Parathyroid adenoma (tissue), 2 donors: ENCODE results near the gene SUGP1.

ENCODE experiments used
- H2AFZ ChIP-seq: fragments of 300-600 bp; sonication (generic); one replicate; pipeline ENCODE4 v1.7.0; 2017; ENCODE audit warnings: antibody characterized with exemption, mild to moderate bottlenecking
- H3K27ac ChIP-seq: fragments of 300-600 bp; sonication (generic); one replicate; pipeline ENCODE4 v1.7.0; 2017
- H3K27me3 ChIP-seq: fragments of 300-600 bp; sonication (generic); one replicate; pipeline ENCODE4 v1.7.0; 2017; ENCODE audit warnings: low read length; ENCODE audit not compliant: control insufficient read depth, insufficient read depth
- H3K36me3 ChIP-seq: fragments of 300-600 bp; sonication (generic); one replicate; pipeline ENCODE4 v1.7.0; 2017; ENCODE audit warnings: low read length; ENCODE audit not compliant: control insufficient read depth, insufficient read depth
- H3K4me1 ChIP-seq: fragments of 300-600 bp; sonication (generic); one replicate; pipeline ENCODE4 v1.7.0; 2017; ENCODE audit warnings: control low read depth
- H3K4me2 ChIP-seq: fragments of 300-600 bp; sonication (generic); one replicate; pipeline ENCODE4 v1.7.0; 2017; ENCODE audit warnings: low read length
- H3K4me3 ChIP-seq: fragments of 300-600 bp; sonication (generic); one replicate; pipeline ENCODE4 v1.7.0; 2017; ENCODE audit warnings: low read depth, low read length
- H3K79me2 ChIP-seq: fragments of 300-600 bp; sonication (generic); one replicate; pipeline ENCODE4 v1.7.0; 2017; ENCODE audit warnings: control low read depth
- H3K9ac ChIP-seq: fragments of 300-600 bp; sonication (generic); one replicate; pipeline ENCODE4 v1.7.0; 2017; ENCODE audit warnings: mild to moderate bottlenecking
- H3K9me3 ChIP-seq: fragments of 300-600 bp; sonication (generic); one replicate; pipeline ENCODE4 v1.7.0; 2017; ENCODE audit warnings: low read length; ENCODE audit not compliant: control insufficient read depth
- TF ChIP-seq, protein P1 (sequence below): fragments of 300-600 bp; sonication (generic); IDR thresholded peaks from one replicate; pipeline ENCODE4 v1.7.0; 2017; ENCODE audit warnings: antibody characterized with exemption, mild to moderate bottlenecking
- donor health status: primary hyperparathyroidism.

SUGP1 gene

DNA sequence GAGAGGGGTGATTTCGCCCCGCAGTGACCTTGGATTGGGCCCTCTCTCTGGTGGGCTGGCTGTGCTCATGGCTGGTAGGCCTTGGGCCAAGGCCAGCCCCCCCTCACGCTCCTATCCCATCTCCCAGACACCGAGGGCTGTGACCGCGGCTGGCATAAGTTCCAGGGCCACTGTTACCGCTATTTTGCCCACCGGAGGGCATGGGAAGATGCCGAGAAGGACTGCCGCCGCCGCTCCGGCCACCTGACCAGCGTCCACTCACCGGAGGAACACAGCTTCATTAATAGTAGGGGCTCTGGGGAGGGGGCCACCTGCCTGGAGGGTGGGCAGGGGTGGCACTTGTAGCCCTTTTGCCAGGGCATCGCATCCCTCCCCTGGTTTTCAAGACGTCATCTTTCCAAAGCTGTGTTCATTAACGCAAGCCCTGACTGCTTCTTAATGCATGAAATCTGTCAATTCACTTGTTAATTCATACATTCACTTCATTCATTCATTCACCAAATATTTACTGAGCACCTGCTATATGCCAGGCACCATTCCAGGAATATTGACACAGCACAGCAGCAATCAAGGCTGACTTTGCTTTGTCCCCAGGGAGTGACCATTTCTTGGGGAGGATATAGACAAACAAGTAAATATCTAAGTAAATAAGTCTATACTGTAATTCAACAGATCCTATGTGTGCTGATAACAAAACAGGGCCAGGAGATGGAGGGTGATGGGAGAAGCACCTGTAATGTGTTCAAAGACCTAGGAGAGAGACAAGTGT is 82.0 kb downstream of the SUGP1 start:
- Histone ChIP-seq H3K4me2 (no peak overlapping the region), H2AFZ (no peak overlapping the region), H3K9me3 (no peaks in the 10 kb centered on the region), H3K4me1 (no peaks in the 10 kb centered on the region), H3K4me3 (no peak overlapping the region), H3K27ac (no peak overlapping the region), H3K36me3 (no peaks in the 10 kb centered on the region), H3K27me3 (no peaks in the 10 kb centered on the region), H3K79me2 (no peaks in the 10 kb centered on the region), H3K9ac (no peak overlapping the region)
- TF ChIP-seq, protein P1, sequence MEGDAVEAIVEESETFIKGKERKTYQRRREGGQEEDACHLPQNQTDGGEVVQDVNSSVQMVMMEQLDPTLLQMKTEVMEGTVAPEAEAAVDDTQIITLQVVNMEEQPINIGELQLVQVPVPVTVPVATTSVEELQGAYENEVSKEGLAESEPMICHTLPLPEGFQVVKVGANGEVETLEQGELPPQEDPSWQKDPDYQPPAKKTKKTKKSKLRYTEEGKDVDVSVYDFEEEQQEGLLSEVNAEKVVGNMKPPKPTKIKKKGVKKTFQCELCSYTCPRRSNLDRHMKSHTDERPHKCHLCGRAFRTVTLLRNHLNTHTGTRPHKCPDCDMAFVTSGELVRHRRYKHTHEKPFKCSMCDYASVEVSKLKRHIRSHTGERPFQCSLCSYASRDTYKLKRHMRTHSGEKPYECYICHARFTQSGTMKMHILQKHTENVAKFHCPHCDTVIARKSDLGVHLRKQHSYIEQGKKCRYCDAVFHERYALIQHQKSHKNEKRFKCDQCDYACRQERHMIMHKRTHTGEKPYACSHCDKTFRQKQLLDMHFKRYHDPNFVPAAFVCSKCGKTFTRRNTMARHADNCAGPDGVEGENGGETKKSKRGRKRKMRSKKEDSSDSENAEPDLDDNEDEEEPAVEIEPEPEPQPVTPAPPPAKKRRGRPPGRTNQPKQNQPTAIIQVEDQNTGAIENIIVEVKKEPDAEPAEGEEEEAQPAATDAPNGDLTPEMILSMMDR, result no peak

DNA sequence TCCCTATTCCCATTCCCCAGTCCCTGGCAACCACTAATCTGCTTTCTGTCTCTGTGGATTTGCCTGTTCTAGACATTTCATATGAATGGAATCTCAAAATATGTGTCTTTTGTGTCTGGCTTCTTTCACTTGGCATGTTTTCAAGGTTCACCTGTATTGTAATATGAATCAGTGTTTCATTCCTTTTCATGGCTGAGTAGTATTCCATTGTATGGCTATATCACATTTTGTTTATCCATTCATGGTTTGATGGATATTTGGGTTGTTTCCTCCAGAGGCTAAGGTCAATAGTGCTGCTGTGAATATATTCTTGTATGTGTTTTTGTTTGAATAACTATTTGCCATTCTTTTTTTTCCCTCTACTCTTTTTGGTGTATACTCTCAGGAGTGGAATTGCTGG is 84.1 kb downstream of the SUGP1 start:
- no peaks in the 10 kb centered on the region for H3K79me2 ChIP-seq
- no peak overlapping the region for H3K27ac ChIP-seq
- H3K4me2 ChIP-seq, result no peak overlapping the region
- H3K9ac ChIP-seq, result no peak overlapping the region
- no peak overlapping the region for H2AFZ ChIP-seq
- H3K4me1 ChIP-seq, result no peaks in the 10 kb centered on the region
- no peaks in the 10 kb centered on the region for H3K36me3 ChIP-seq
- no peaks in the 10 kb centered on the region for H3K27me3 ChIP-seq
- H3K9me3 ChIP-seq, result no peaks in the 10 kb centered on the region
- TF ChIP-seq, protein P1, result no peak
- no peak overlapping the region for H3K4me3 ChIP-seq

DNA sequence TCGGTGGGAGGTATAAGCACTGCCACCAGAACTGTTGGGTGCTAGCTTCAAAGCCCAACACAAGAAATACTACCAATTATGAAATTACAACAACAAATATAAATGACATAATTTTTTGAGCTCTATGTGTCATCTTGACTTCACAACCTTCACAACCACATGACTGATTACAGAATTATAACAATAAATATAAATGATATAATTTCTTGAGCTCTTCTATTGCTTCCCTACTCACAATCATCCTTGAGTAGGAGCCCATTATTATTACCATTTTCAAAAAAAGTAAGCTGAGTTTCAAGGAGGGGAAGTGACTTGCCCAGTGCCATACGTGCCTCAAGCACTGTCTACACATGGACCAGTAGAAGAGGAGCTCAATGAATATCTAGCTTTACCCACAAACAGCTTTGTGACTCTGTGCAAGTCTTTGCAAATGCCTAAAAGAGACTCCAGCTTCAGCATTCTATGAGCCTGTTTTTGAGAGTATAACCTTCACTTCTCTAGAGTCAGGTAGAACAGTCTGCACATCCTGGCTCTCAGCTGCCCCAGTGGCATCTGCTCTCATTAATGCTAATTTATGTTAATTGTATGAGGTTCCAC is 86.0 kb downstream of the SUGP1 start:
- Histone ChIP-seq H3K4me1 (no peaks in the 10 kb centered on the region), H3K27ac (no peak overlapping the region), H3K4me3 (no peak overlapping the region), H2AFZ (no peak overlapping the region), H3K79me2 (no peaks in the 10 kb centered on the region), H3K9me3 (no peaks in the 10 kb centered on the region), H3K9ac (no peak overlapping the region), H3K4me2 (no peak overlapping the region), H3K27me3 (no peaks in the 10 kb centered on the region), H3K36me3 (no peaks in the 10 kb centered on the region)
- TF ChIP-seq, protein P1, result no peak

DNA sequence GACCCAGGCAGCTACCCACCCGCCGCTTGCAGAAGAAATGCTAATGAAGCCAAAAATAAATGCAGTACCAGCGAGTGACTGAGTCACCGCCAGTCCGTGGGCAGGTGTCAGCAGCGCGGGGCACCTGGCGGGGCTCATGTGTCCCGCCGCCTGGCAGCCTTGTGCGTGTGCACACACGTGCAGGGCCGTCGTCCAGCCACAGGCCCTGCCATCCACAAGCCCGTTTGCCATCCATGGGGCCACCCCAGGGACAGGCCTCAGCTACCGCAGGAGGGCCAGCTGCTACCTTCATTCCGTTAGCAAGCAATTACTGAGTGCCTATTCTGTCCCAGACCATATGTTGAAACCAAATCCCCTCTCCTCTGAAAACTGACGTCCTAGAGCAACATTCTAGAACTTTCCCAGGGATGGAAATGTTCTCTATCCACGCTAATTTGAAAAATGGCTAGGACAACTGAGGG is 88.0 kb downstream of the SUGP1 start:
- Histone ChIP-seq H3K9ac (no peak overlapping the region), H3K4me1 (peaks cover 6% of the 10 kb centered on the region), H3K27ac (no peak overlapping the region), H3K4me3 (no peak overlapping the region), H3K27me3 (no peaks in the 10 kb centered on the region), H3K4me2 (no peak overlapping the region), H2AFZ (no peak overlapping the region), H3K9me3 (no peaks in the 10 kb centered on the region), H3K79me2 (no peaks in the 10 kb centered on the region), H3K36me3 (no peaks in the 10 kb centered on the region)
- TF ChIP-seq, protein P1, result no peak
